PC-3 (cell line): ENCODE measurements around the gene PLIN5. TPM values are rescaled to one million over a fixed set of nuclear protein-coding genes. Genes with fewer than 3 reads are reported as not detected.

Experiments used
- ATAC-seq: fragments of 200-7000 bp; cut with Tn5 transposase; 2 replicates; pipeline ENCODE4 v1.9.1; 2020; ENCODE audit warnings: mild to moderate bottlenecking, moderate library complexity
- BruUV-seq: library from RNA; stranded (reverse); fragments of 400-500 nt; replicated peaks from 2 replicates; lab custom pipeline; 2021; lab: Mats Ljungman, UMichigan
- CTCF ChIA-PET: fragments of 300-600 bp; sonication (Branson Sonifier 250); formaldehyde crosslinking; loops from one replicate; lab custom pipeline; 2022; ENCODE audit warnings: antibody characterized with exemption; lab: Charles Lee
- POLR2A ChIA-PET: fragments of 300-600 bp; sonication (Branson Sonifier 250); formaldehyde crosslinking; loops from one replicate; lab custom pipeline; 2022; ENCODE audit warnings: antibody characterized with exemption; ENCODE audit not compliant: unreplicated experiment; lab: Charles Lee
- DNase-seq: peaks from one replicate; pipeline ENCODE4 v3.0.0-alpha.2; 2015
- H2AFZ ChIP-seq: fragments of 300-600 bp; sonication (generic); 2 replicates; pipeline ENCODE4 v1.6.0; 2016; ENCODE audit warnings: antibody characterized with exemption, low read length
- H3F3A ChIP-seq: fragments of 300-600 bp; sonication (generic); one replicate; pipeline ENCODE4 v1.6.0; 2017; ENCODE audit warnings: antibody characterized with exemption, low read length, control low read depth, mild to moderate bottlenecking; ENCODE audit not compliant: unreplicated experiment
- H3K27ac ChIP-seq: fragments of 300-600 bp; sonication (generic); 2 replicates; pipeline ENCODE4 v1.5.1; 2016; ENCODE audit warnings: mild to moderate bottlenecking, low read length
- H3K27me3 ChIP-seq: fragments of 300-600 bp; sonication (generic); 2 replicates; pipeline ENCODE4 v1.6.1; 2016; ENCODE audit warnings: low read length, mixed read lengths
- H3K36me3 ChIP-seq: fragments of 300-600 bp; sonication (generic); 2 replicates; pipeline ENCODE4 v1.6.1; 2016; ENCODE audit warnings: low read depth, mixed run types, low read length, mixed read lengths
- H3K4me1 ChIP-seq: fragments of 300-600 bp; sonication (generic); 2 replicates; pipeline ENCODE4 v1.5.1; 2016; ENCODE audit warnings: low read length; ENCODE audit not compliant: insufficient read depth
- H3K4me2 ChIP-seq: fragments of 300-600 bp; sonication (generic); 2 replicates; pipeline ENCODE4 v1.6.0; 2016; ENCODE audit warnings: low read length
- H3K4me3 ChIP-seq: fragments of 300-600 bp; sonication (generic); 2 replicates; pipeline ENCODE4 v1.5.1; 2016; ENCODE audit warnings: mild to moderate bottlenecking, low read length, mixed read lengths
- H3K79me2 ChIP-seq: fragments of 300-600 bp; sonication (generic); 2 replicates; pipeline ENCODE4 v1.6.1; 2017; ENCODE audit warnings: low read length, mixed read lengths
- H3K9ac ChIP-seq: fragments of 300-600 bp; sonication (generic); 2 replicates; pipeline ENCODE4 v1.6.0; 2016; ENCODE audit warnings: mild to moderate bottlenecking, low read length
- H3K9me2 ChIP-seq: fragments of 300-600 bp; sonication (generic); replicated peaks from 2 replicates; pipeline ENCODE4 v1.6.1; 2016; ENCODE audit warnings: mixed run types, low read length, mixed read lengths
- H3K9me3 ChIP-seq: fragments of 300-600 bp; sonication (generic); 2 replicates; pipeline ENCODE4 v1.6.1; 2016; ENCODE audit warnings: low read length, mixed read lengths
- H4K20me1 ChIP-seq: fragments of 300-600 bp; sonication (generic); 2 replicates; pipeline ENCODE4 v1.6.1; 2016; ENCODE audit warnings: low read length, mixed read lengths
- EZH2 ChIP-seq: fragments of 300-600 bp; sonication (generic); IDR thresholded peaks from one replicate; pipeline ENCODE4 v1.6.1; 2017; ENCODE audit warnings: antibody characterized with exemption, mild to moderate bottlenecking, low read length; ENCODE audit not compliant: unreplicated experiment
- EZH2phosphoT487 ChIP-seq: fragments of 300-600 bp; sonication (generic); IDR thresholded peaks from 2 replicates; pipeline ENCODE4 v1.6.1; 2018; ENCODE audit warnings: mild to moderate bottlenecking, antibody characterized with exemption, low read length, borderline replicate concordance
- intact Hi-C: fragments of 100-400 bp; cut with micrococcal nuclease; formaldehyde crosslinking; loops from 2 replicates; pipeline ENCODE4 v1.9.0; 2023
- total RNA-seq: library from RNA; depleted of rRNA; stranded (reverse); fragments of >200 nt; gene quantifications from 2 replicates; pipeline ENCODE4 v1.2.3, GENCODE V29; 2014
- TF ChIP-seq, protein P1 (sequence below): fragments of 300-600 bp; sonication (generic); conservative IDR thresholded peaks from 2 replicates; pipeline ENCODE4 v1.5.1; 2017; ENCODE audit warnings: antibody characterized with exemption, low read depth, mild to moderate bottlenecking, low read length

PLIN5 gene
- total RNA-seq, 1 experiment from 2014 or later = 1.2 TPM

DNA sequence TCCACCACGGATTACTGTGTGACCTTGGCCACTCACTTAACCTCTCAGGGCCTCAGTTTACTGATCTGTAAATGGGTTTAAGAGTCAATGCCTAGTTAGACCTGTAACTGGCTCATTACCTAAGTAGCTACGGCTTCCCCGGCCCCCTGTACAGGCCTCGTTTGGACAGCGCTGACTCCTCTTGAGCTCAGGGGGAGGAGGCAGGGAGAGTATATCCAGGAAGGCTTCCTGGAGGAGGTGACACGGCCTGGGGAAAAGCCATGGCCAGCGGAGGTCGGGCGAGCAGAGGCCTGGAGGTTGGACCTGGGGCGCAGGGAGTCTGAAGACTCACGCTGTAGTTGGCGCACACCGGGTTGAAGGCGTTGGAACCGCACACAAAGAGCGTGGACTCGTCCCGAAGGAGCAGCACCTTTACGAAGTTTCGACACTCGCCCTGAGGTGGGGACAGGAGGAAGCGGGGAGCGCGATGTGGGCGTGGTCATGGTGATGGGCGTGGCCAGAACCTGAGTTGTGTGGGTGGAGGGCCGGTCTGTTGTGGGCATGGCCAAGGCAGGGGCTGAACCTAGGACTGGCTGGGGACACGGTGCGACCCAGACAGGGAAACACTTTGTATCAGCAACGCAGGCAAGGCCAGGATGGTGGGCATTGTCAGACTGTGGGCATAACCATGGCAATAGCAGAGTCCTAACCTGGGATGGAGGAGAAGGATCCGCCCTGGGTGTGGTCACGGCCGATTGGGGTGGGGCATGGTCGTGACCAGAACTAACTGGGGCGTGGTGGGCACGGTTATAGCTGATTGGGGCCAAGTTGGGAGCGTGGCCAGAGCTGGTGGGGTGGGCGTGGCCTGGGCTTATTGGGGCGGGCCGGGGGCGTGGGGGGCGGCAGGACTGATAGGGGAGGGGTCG, 20.9 kb upstream of the PLIN5 start:
- H3K79me2 ChIP-seq = no peaks in the 10 kb centered on the region
- H3K4me3 ChIP-seq = peak overlapping the region; percentile 32; the same call in 1 of the 2 replicates
- DNase-seq (peak; percentile 72), ATAC-seq (peak; percentile 65)
- peak overlapping the region; percentile 58 for H3K4me2 ChIP-seq
- TF ChIP-seq, protein P1, sequence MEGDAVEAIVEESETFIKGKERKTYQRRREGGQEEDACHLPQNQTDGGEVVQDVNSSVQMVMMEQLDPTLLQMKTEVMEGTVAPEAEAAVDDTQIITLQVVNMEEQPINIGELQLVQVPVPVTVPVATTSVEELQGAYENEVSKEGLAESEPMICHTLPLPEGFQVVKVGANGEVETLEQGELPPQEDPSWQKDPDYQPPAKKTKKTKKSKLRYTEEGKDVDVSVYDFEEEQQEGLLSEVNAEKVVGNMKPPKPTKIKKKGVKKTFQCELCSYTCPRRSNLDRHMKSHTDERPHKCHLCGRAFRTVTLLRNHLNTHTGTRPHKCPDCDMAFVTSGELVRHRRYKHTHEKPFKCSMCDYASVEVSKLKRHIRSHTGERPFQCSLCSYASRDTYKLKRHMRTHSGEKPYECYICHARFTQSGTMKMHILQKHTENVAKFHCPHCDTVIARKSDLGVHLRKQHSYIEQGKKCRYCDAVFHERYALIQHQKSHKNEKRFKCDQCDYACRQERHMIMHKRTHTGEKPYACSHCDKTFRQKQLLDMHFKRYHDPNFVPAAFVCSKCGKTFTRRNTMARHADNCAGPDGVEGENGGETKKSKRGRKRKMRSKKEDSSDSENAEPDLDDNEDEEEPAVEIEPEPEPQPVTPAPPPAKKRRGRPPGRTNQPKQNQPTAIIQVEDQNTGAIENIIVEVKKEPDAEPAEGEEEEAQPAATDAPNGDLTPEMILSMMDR = no peak
- TF ChIP-seq EZH2 (no peak), EZH2phosphoT487 (no peak)
- peak overlapping the region; percentile 67 for H2AFZ ChIP-seq
- H3K9me2 ChIP-seq = no peaks in the 10 kb centered on the region
- POLR2A ChIA-PET = no interaction called here
- no peaks in the 10 kb centered on the region for H3K36me3 ChIP-seq
- H3K9ac ChIP-seq = no peak overlapping the region
- no TSS peak for BruUV-seq
- intact Hi-C loops = no loop called here
- 0 out of 2 replicates have a peak, but pooled peaks cover 5% of the 10 kb centered on the region for H3K4me1 ChIP-seq
- H3F3A ChIP-seq = no peaks in the 10 kb centered on the region
- no peaks in the 10 kb centered on the region for H4K20me1 ChIP-seq
- H3K27me3 ChIP-seq = no peaks in the 10 kb centered on the region
- no peaks in the 10 kb centered on the region for H3K9me3 ChIP-seq
- CTCF ChIA-PET = no interaction called here
- no peak overlapping the region for H3K27ac ChIP-seq

GRCh38 chr19:4554717-4555116, 19.7 kb upstream of the PLIN5 start:
- DNase-seq = no peak
- intact Hi-C loops = no loop called here
- H3K4me3 ChIP-seq = no peak overlapping the region
- ATAC-seq = no peak
- H3K9me2 ChIP-seq = no peaks in the 10 kb centered on the region
- H3K9me3 ChIP-seq = no peaks in the 10 kb centered on the region
- H3K9ac ChIP-seq = no peak overlapping the region
- no peaks in the 10 kb centered on the region for H3K27me3 ChIP-seq
- TF ChIP-seq EZH2phosphoT487 (no peak), EZH2 (no peak)
- TF ChIP-seq, protein P1 = no peak
- ChIA-PET POLR2A (no interaction called here), CTCF (no interaction called here)
- H4K20me1 ChIP-seq = no peaks in the 10 kb centered on the region
- 0 out of 2 replicates have a peak, but pooled peaks cover 5% of the 10 kb centered on the region for H3K4me1 ChIP-seq
- H3F3A ChIP-seq = no peaks in the 10 kb centered on the region
- H2AFZ ChIP-seq = no peak overlapping the region
- no peaks in the 10 kb centered on the region for H3K79me2 ChIP-seq
- H3K27ac ChIP-seq = no peak overlapping the region
- no peak overlapping the region for H3K4me2 ChIP-seq
- no TSS peak for BruUV-seq
- no peaks in the 10 kb centered on the region for H3K36me3 ChIP-seq

GRCh38 chr19:4553775-4554174, 18.8 kb upstream of the PLIN5 start:
- Histone ChIP-seq H3K4me2 (no peak overlapping the region), H4K20me1 (no peaks in the 10 kb centered on the region), H3K27ac (no peak overlapping the region), H3K4me3 (no peak overlapping the region), H3F3A (no peaks in the 10 kb centered on the region), H3K9ac (no peak overlapping the region), H3K9me2 (no peaks in the 10 kb centered on the region), H3K4me1 (0 out of 2 replicates have a peak, but pooled peaks cover 5% of the 10 kb centered on the region), H2AFZ (no peak overlapping the region), H3K9me3 (no peaks in the 10 kb centered on the region), H3K36me3 (no peaks in the 10 kb centered on the region), H3K79me2 (no peaks in the 10 kb centered on the region), H3K27me3 (no peaks in the 10 kb centered on the region)
- TF ChIP-seq, protein P1 = no peak
- TF ChIP-seq EZH2 (no peak), EZH2phosphoT487 (no peak)
- CTCF ChIA-PET = no interaction called here
- no peak for DNase-seq
- POLR2A ChIA-PET = interaction anchor here (0.7 kb wide), 1 partner anchor 18 kb away, joined by 3 read pairs; no protein-coding TSS in a partner anchor
- ATAC-seq = no peak
- no TSS peak for BruUV-seq
- intact Hi-C loops = no loop called here
